Measurements from ENCODE around the gene C1QTNF12. TPM values are rescaled to one million over a fixed set of nuclear protein-coding genes. Genes with fewer than 3 reads are reported as not detected.

Gene C1QTNF12
- total RNA-seq: 0.50 TPM
- long read RNA-seq: 0 reads

GRCh38 chr1:1246577-1247340 lies at the start of gene C1QTNF12:
Gene C1QTNF12 (minus strand): TSS chr1:1246722. CDS start chr1:1246690, 32 bp downstream.
- ATAC-seq (no peak), DNase-seq (no peak)
- intact Hi-C loops (cut with micrococcal nuclease): no loop called here

- ATAC-seq (no peak), DNase-seq (no peak)
- intact Hi-C loops (cut with micrococcal nuclease): no loop called here
Observed at GRCh38 chr1:1295154-1295923, 48.8 kb upstream of the C1QTNF12 start.

GRCh38 chr1:1294250-1294890 lies 47.8 kb upstream of the C1QTNF12 start:
- intact Hi-C loops (cut with micrococcal nuclease): no loop called here
- DNase-seq: peak; percentile 25
- no peak for ATAC-seq

- ATAC-seq (no peak), DNase-seq (peak; percentile 33)
- intact Hi-C loops (cut with micrococcal nuclease): no loop called here
Observed at GRCh38 chr1:1293263-1294249, 47.0 kb upstream of the C1QTNF12 start.

- intact Hi-C loops (cut with micrococcal nuclease): no loop called here
- no peak for ATAC-seq
- DNase-seq: peak; percentile 26
Observed at GRCh38 chr1:1292851-1293250, 46.3 kb upstream of the C1QTNF12 start.

- intact Hi-C loops (cut with micrococcal nuclease): no loop called here
- ATAC-seq (no peak), DNase-seq (no peak)
Observed at GRCh38 chr1:1292442-1292779, 45.9 kb upstream of the C1QTNF12 start.

GRCh38 chr1:1291548-1292441 lies 45.3 kb upstream of the C1QTNF12 start:
- ATAC-seq (peak; percentile 77), DNase-seq (peak; percentile 82)
- intact Hi-C loops (cut with micrococcal nuclease): no loop called here

- no peak for ATAC-seq
Observed at GRCh38 chr1:1291023-1291528, 44.6 kb upstream of the C1QTNF12 start.

GRCh38 chr1:1290238-1290731 lies 43.8 kb upstream of the C1QTNF12 start:
- intact Hi-C loops (cut with micrococcal nuclease): no loop called here
- ATAC-seq: peak; percentile 42
- peak; percentile 70 for DNase-seq

More at GRCh38 chr1:1291023-1291528, 44.6 kb upstream of the C1QTNF12 start:
- DNase-seq: peak; percentile 42
- intact Hi-C loops (cut with micrococcal nuclease): no loop called here

- ATAC-seq: no peak
- intact Hi-C loops (cut with micrococcal nuclease): no loop called here
- DNase-seq: no peak
Observed at GRCh38 chr1:1287288-1288110, 41.0 kb upstream of the C1QTNF12 start.

GRCh38 chr1:1286313-1287261 lies 40.1 kb upstream of the C1QTNF12 start:
- DNase-seq (peak; percentile 28), ATAC-seq (no peak)
- intact Hi-C loops (cut with micrococcal nuclease): no loop called here

GRCh38 chr1:1285611-1286311 lies 39.2 kb upstream of the C1QTNF12 start:
- DNase-seq (peak; percentile 30), ATAC-seq (no peak)
- intact Hi-C loops (cut with micrococcal nuclease): no loop called here

GRCh38 chr1:1285102-1285571 lies 38.6 kb upstream of the C1QTNF12 start:
- DNase-seq: no peak
- no peak for ATAC-seq
- intact Hi-C loops (cut with micrococcal nuclease): no loop called here

- intact Hi-C loops (cut with micrococcal nuclease): no loop called here
- DNase-seq (no peak), ATAC-seq (no peak)
Observed at GRCh38 chr1:1284221-1285101, 37.9 kb upstream of the C1QTNF12 start.

All from left ventricle myocardium superior (tissue), 1 donor.